CD8-positive, alpha-beta memory T cell (primary cell): ENCODE results near the gene TUBGCP2. TPM values are rescaled to one million over a fixed set of nuclear protein-coding genes. Genes with fewer than 3 reads are reported as not detected.

Experiments
- CTCF ChIA-PET: fragments of 350-600 bp; sonication (Branson Sonifier 250); formaldehyde crosslinking; loops from one replicate; lab custom pipeline; 2021; ENCODE audit warnings: antibody characterized with exemption; lab: Charles Lee
- POLR2A ChIA-PET: fragments of 350-600 bp; sonication (Branson Sonifier 250); formaldehyde crosslinking; loops from one replicate; lab custom pipeline; 2021; ENCODE audit warnings: antibody characterized with exemption; lab: Charles Lee
- DNase-seq, 5 donors: peaks; one replicate each; pipeline versions ENCODE4 v3.0.0 to v3.0.0-alpha.2; 2020 to 2022; ENCODE audit warnings: mixed read lengths in 1 of 5
- H3K27ac ChIP-seq: one replicate; pipeline ENCODE4 v1.7.0; 2013; ENCODE audit warnings: low read depth, mild to moderate bottlenecking, low read length, moderate library complexity
- H3K27me3 ChIP-seq: 2 replicates; pipeline ENCODE4 v1.7.0; 2013; ENCODE audit warnings: low read length, mild to moderate bottlenecking; ENCODE audit not compliant: insufficient read depth, poor library complexity, severe bottlenecking
- H3K36me3 ChIP-seq: 2 replicates; pipeline ENCODE4 v1.7.0; 2013; ENCODE audit warnings: mild to moderate bottlenecking, low read length, moderate library complexity; ENCODE audit not compliant: insufficient read depth
- H3K4me1 ChIP-seq: 2 replicates; pipeline ENCODE4 v1.7.0; 2013; ENCODE audit warnings: mild to moderate bottlenecking, low read length, moderate library complexity; ENCODE audit not compliant: insufficient read depth
- H3K4me3 ChIP-seq: 2 replicates; pipeline ENCODE4 v1.7.0; 2013; ENCODE audit warnings: mild to moderate bottlenecking, low read length
- H3K9me3 ChIP-seq: 2 replicates; pipeline ENCODE4 v1.7.0; 2013; ENCODE audit warnings: mild to moderate bottlenecking, low read length
- H3K27ac Mint-ChIP-seq, 8 donors: one replicate each; pipeline ENCODE4 v1.8.0; 2020 to 2021; ENCODE audit warnings: mixed read lengths in 8 of 8, mild to moderate bottlenecking in 6 of 8, inconsistent platforms in 3 of 8, moderate library complexity in 3 of 8
- H3K27me3 Mint-ChIP-seq, 2 donors: one replicate each; pipeline ENCODE4 v1.8.0; 2020 to 2021; ENCODE audit warnings: mixed read lengths in 2 of 2, mild to moderate bottlenecking in 1 of 2, moderate library complexity in 1 of 2
- H3K36me3 Mint-ChIP-seq, 3 donors: one replicate each; pipeline ENCODE4 v1.8.0; 2020 to 2021; ENCODE audit warnings: mixed read lengths in 3 of 3, inconsistent platforms in 1 of 3, mild to moderate bottlenecking in 1 of 3
- H3K4me1 Mint-ChIP-seq, 3 donors: one replicate each; pipeline ENCODE4 v1.8.0; 2020 to 2021; ENCODE audit warnings: mixed read lengths in 3 of 3, inconsistent platforms in 1 of 3, mild to moderate bottlenecking in 1 of 3
- H3K4me3 Mint-ChIP-seq, 7 donors: one replicate each; pipeline ENCODE4 v1.8.0; 2020 to 2021; ENCODE audit warnings: mixed read lengths in 7 of 7, mild to moderate bottlenecking in 6 of 7, moderate library complexity in 4 of 7, inconsistent platforms in 2 of 7
- H3K9me3 Mint-ChIP-seq, 5 donors: one replicate each; pipeline ENCODE4 v1.8.0; 2020 to 2022; ENCODE audit warnings: mixed read lengths in 5 of 5, mild to moderate bottlenecking in 3 of 5, moderate library complexity in 2 of 5, inconsistent platforms in 1 of 5
- polyA plus RNA-seq: library from polyadenylated mRNA; unstranded; fragments of 300-500 nt; fragmentation: Illumina TruSeq; gene quantifications from one replicate; pipeline ENCODE4 v1.2.3, GENCODE V29; 2021
- total RNA-seq, 2 experiments: library from RNA; stranded (reverse); gene quantifications; one replicate each; pipeline ENCODE4 v1.2.3, GENCODE V29; 2021

The TUBGCP2 gene
- total and polyA plus RNA-seq, 3 experiments from 2014 or later = 39.9 to 68.1 (median 67.9) TPM

DNA sequence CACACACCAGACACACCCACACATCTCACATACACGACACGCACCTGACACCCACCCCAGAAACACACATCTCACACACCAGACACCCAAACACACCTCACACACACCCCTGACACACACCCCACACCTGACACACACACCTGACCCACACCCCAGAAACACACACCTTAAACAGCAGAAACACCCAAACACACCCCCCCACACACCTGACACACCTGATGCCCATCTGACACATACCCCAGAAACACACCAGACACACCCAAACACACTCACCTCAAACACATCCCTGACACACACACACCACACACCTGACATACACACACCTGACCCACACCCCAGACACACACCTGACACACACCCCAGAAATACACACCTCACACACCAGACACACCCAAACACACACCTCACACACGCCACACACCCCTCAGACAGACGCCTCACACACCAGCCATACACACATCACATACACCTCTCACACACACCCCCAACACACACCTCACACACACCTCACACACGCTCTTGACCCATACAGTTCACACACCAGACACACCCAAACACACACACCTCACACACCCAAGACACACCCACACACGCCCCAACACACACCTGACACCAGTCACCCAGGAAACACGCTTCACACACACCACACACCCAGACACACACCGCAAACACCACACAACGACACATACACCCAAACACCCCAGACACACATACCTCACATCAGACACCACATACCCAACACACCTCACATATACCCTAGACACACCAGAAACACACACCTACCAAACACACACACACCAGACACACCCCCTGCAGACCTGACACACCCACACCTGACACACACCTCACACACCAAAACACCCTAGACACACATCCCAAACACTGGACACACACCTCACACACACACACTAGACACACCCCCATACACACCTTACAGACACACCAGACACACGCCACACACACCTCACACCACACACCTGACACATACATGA lies 29.7 kb upstream of the TUBGCP2 start:
- DNase-seq = no peak
- ChIA-PET CTCF (no interaction called here), POLR2A (no interaction called here)
- H3K27ac Mint-ChIP-seq = no peak overlapping the region
- H3K4me1 ChIP-seq = peaks cover 19% of the 10 kb centered on the region
- peaks cover 4 to 12% of the 10 kb centered on the region in 2 donors for H3K27me3 Mint-ChIP-seq
- no peaks in the 10 kb centered on the region for H3K36me3 ChIP-seq
- H3K36me3 Mint-ChIP-seq = peaks cover 0 to 1% (median 1%) of the 10 kb centered on the region in 3 donors
- peaks cover 3% of the 10 kb centered on the region for H3K27me3 ChIP-seq
- no peak overlapping the region for H3K27ac ChIP-seq
- H3K4me1 Mint-ChIP-seq = peaks cover 3 to 4% (median 4%) of the 10 kb centered on the region in 3 donors
- H3K9me3 ChIP-seq = no peaks in the 10 kb centered on the region
- H3K4me3 Mint-ChIP-seq = no peak overlapping the region
- no peaks in the 10 kb centered on the region for H3K9me3 Mint-ChIP-seq
- no peak overlapping the region for H3K4me3 ChIP-seq

DNA sequence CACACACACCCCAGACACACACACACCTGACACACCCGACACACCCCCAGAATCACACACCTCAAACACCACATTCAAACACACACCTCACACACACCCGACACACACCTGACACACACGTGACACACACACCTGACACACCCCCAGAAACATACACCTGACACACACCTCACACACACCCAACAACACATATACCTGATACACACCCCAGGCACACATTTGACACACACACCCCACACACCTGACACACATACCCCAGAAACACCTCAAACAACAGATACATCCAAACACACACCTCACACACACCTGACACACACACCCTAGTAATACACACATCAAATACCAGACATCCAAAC lies 28.7 kb upstream of the TUBGCP2 start:
- H3K4me1 ChIP-seq = peaks cover 19% of the 10 kb centered on the region
- POLR2A ChIA-PET = interaction anchor here (2.5 to 2.8 kb wide), 2 partner anchors 41 to 53 kb away, joined by 10 to 23 read pairs; partner anchors contain the start of gene PAOX
- no peak for DNase-seq
- no peak overlapping the region for H3K4me3 Mint-ChIP-seq
- H3K9me3 Mint-ChIP-seq = no peaks in the 10 kb centered on the region
- peaks cover 3 to 6% of the 10 kb centered on the region in 2 donors for H3K27me3 Mint-ChIP-seq
- peak overlapping the region; percentile 61 for H3K4me3 ChIP-seq
- H3K27me3 ChIP-seq = no peaks in the 10 kb centered on the region
- CTCF ChIA-PET = interaction anchor here (1.9 kb wide), 1 partner anchor 13 kb away, joined by 5 read pairs; no protein-coding TSS in a partner anchor
- no peak overlapping the region for H3K27ac Mint-ChIP-seq
- no peaks in the 10 kb centered on the region for H3K9me3 ChIP-seq
- H3K27ac ChIP-seq = no peak overlapping the region
- H3K36me3 Mint-ChIP-seq = peaks cover 0 to 1% (median 1%) of the 10 kb centered on the region in 3 donors
- no peaks in the 10 kb centered on the region for H3K36me3 ChIP-seq
- peaks cover 3 to 7% (median 4%) of the 10 kb centered on the region in 3 donors for H3K4me1 Mint-ChIP-seq

- Histone ChIP-seq H3K9me3 (no peaks in the 10 kb centered on the region), H3K36me3 (no peaks in the 10 kb centered on the region), H3K4me3 (peak within 1 kb of the TSS; percentile 61), H3K4me1 (peaks cover 19% of the 10 kb centered on the region), H3K27me3 (no peaks in the 10 kb centered on the region), H3K27ac (peak within 1 kb of the TSS; percentile 80)
- Mint-ChIP-seq H3K4me3 (peak within 1 kb of the TSS; percentile 71 to 91 (median 82)), H3K9me3 (no peaks in the 10 kb centered on the region), H3K36me3 (peaks cover 0 to 1% (median under 1%) of the 10 kb centered on the region in 3 donors), H3K27me3 (peaks cover 2 to 3% of the 10 kb centered on the region in 2 donors), H3K4me1 (peaks cover 3 to 7% (median 4%) of the 10 kb centered on the region in 3 donors), H3K27ac (peak within 1 kb of the TSS; percentile 71 to 95 (median 92))
- ChIA-PET POLR2A (interaction anchor here (1.0 to 2.8 kb wide), 4 partner anchors 16 to 58 kb away, joined by 3 to 23 read pairs (median 6); partner anchors contain the start of gene PAOX), CTCF (interaction anchor here (0.6 to 1.9 kb wide), 3 partner anchors 13 to 19 kb away, joined by 3 to 5 read pairs (median 3); no protein-coding TSS in a partner anchor)
- DNase-seq = peak; percentile 84 to 97 (median 91)
These were observed 28.1 kb upstream of the TUBGCP2 start, which contains the start of gene CALY for GRCh38 chr10:133336577-133337369. CALY (minus strand) TSS chr10:133336896; CDS start chr10:133328989, 7,907 bp downstream.

DNA sequence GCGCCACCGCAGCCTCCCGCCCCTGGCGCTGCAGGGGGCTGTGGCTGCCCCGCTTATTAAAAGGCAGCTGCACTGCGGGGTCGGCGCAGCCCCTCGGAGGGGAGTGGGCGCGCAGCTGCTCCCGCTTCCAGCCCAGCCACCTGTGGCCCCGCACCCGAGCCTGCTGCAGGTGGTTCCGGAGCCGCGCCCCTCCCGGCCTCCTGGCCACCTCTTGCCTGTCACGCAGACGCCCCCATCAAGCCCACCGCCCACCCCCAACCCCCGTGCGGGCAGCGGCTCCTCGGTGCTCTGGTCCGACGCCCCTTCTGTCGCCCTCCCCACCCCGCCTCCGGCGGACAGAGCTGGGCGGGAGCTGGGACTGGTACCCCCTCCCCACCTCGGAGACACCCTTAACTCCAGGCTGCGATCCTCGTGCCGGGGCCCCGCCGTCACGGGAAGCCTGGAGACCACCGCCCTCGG lies 27.5 kb upstream of the TUBGCP2 start:
- Histone ChIP-seq H3K27me3 (no peaks in the 10 kb centered on the region), H3K36me3 (no peaks in the 10 kb centered on the region), H3K4me3 (no peak overlapping the region), H3K27ac (peak overlapping the region; percentile 80), H3K4me1 (peaks cover 19% of the 10 kb centered on the region), H3K9me3 (no peaks in the 10 kb centered on the region)
- ChIA-PET POLR2A (interaction anchor here (0.6 to 2.8 kb wide), 5 partner anchors 17 to 58 kb away, joined by 3 to 23 read pairs (median 3); partner anchors contain the start of gene PAOX), CTCF (interaction anchor here (0.9 to 1.9 kb wide), 3 partner anchors 12 to 28 kb away, joined by 3 to 5 read pairs (median 3); no protein-coding TSS in a partner anchor)
- peaks cover 3 to 7% (median 4%) of the 10 kb centered on the region in 3 donors for H3K4me1 Mint-ChIP-seq
- peak overlapping the region in 2 of 8 donors; percentile 14 to 95 for H3K27ac Mint-ChIP-seq
- no peaks in the 10 kb centered on the region for H3K9me3 Mint-ChIP-seq
- H3K27me3 Mint-ChIP-seq = peaks cover 0 to 1% of the 10 kb centered on the region in 2 donors
- H3K4me3 Mint-ChIP-seq = peak overlapping the region in 2 of 7 donors; percentile 32 to 84
- H3K36me3 Mint-ChIP-seq = peaks cover 0 to 1% (median 0%) of the 10 kb centered on the region in 3 donors
- DNase-seq = peak in 1 of 5 donors; percentile 62

DNA sequence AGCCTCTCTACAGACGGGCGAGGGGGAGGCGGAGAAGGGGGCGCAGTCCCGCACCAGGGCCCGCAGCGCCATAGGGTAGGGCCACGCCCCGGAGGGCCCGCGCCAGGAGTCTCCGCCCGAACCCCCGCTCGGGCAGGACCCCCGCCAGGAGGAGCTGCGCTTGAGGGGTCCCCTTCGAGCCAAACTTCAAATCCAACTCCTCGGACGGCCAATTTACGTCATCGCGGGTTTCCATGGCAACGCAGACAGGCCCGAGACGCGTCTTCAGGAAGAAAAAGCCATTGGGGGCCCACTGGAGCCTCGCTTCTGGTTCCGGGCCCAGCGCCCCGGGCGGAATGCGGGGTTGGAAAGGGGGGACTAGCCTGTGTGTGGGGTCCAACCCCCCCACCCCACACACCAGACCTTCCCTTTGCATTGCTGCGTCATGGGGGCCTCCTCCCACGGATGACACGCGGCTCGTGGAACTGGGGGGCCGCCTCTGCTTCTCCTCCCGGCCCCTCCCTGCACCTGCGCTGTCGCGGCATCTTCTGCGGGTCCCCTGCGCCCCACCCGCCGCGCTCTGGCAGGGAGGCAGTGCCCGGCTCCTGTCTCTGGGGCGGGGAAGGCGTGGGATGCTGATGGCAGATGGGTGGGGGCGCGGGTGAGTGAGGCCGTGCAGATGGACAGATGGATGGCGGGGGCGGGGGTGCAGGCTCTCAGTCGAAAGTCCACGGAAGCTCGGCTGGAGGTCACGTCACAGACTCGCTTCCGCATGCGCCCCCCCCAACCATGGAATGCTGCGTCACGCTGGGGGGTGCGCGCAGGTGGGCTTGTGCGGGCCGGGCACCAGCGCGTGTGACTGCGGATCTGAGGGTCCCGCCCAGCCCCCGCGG lies 26.8 kb upstream of the TUBGCP2 start:
- peaks cover 3 to 7% (median 4%) of the 10 kb centered on the region in 3 donors for H3K4me1 Mint-ChIP-seq
- H3K27me3 ChIP-seq = no peaks in the 10 kb centered on the region
- H3K4me3 Mint-ChIP-seq = peak overlapping the region; percentile 71 to 91 (median 82)
- peak overlapping the region; percentile 71 to 95 (median 94) for H3K27ac Mint-ChIP-seq
- peak; percentile 81 to 96 (median 87) for DNase-seq
- no peaks in the 10 kb centered on the region for H3K36me3 ChIP-seq
- POLR2A ChIA-PET = interaction anchor here (0.6 to 2.8 kb wide), 5 partner anchors 18 to 886 kb away, joined by 3 to 23 read pairs (median 3); partner anchors contain the start of gene PAOX
- no peaks in the 10 kb centered on the region for H3K9me3 ChIP-seq
- no peaks in the 10 kb centered on the region for H3K9me3 Mint-ChIP-seq
- peak overlapping the region; percentile 56 for H3K4me3 ChIP-seq
- CTCF ChIA-PET = interaction anchor here (1.1 to 1.9 kb wide), 4 partner anchors 11 to 55 kb away, joined by 3 to 6 read pairs (median 4); no protein-coding TSS in a partner anchor
- peaks cover 19% of the 10 kb centered on the region for H3K4me1 ChIP-seq
- H3K27ac ChIP-seq = peak overlapping the region; percentile 80
- peaks cover 0 to 1% (median 0%) of the 10 kb centered on the region in 3 donors for H3K36me3 Mint-ChIP-seq
- peaks cover 0 to 6% of the 10 kb centered on the region in 2 donors for H3K27me3 Mint-ChIP-seq

DNA sequence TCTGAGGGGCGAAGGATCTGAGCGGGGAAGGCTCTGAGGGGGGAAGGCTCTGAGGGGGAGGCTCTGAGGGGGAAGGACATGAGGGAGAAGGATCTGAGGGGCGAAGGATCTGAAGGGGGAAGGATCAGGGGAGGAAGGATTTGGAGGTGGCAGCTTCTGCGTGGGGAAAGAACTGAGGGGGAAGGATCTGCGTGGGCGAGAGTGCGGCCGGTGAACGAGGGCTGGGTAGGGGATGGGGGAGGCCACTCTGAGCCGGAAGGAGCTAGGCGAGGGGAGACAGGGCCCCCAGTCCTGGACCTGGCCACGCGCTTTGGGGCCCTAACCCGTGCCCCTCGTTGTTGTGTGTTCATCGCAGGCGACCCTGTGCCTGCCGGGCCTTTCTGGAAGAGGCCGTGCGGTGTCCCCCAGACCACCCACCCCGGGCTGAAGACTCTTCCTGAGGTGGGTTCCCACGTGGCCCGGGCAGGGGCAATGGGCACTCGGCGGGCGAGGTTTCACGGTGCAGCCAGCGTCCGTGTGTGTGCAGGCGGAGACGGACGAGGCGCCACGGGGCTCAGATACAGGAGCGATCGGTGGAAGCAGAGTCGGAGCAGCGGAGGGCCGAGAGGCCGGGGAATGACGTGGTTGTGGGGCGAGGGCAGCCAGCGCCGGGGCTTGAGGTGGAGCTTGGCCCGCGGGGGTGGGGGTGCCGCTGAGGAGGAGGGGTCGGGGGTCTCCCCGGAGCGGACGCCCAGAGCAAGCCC lies 26.0 kb upstream of the TUBGCP2 start:
- H3K4me1 Mint-ChIP-seq = peaks cover 5 to 11% (median 8%) of the 10 kb centered on the region in 3 donors
- Histone ChIP-seq H3K9me3 (no peaks in the 10 kb centered on the region), H3K27me3 (no peaks in the 10 kb centered on the region), H3K36me3 (no peaks in the 10 kb centered on the region), H3K4me3 (peak overlapping the region; percentile 56), H3K27ac (peak overlapping the region; percentile 80), H3K4me1 (peaks cover 22% of the 10 kb centered on the region)
- H3K36me3 Mint-ChIP-seq = peaks cover 0 to 1% (median 0%) of the 10 kb centered on the region in 3 donors
- H3K27ac Mint-ChIP-seq = peak overlapping the region; percentile 90 to 95 (median 94)
- DNase-seq = peak in 2 of 5 donors; percentile 20 to 42
- peaks cover 0 to 7% of the 10 kb centered on the region in 2 donors for H3K27me3 Mint-ChIP-seq
- peak overlapping the region; percentile 74 to 86 (median 82) for H3K4me3 Mint-ChIP-seq
- CTCF ChIA-PET = interaction anchor here (1.1 to 1.2 kb wide), 2 partner anchors 22 to 56 kb away, joined by 3 to 6 read pairs; no protein-coding TSS in a partner anchor
- POLR2A ChIA-PET = interaction anchor here (0.6 to 2.8 kb wide), 4 partner anchors 8 to 885 kb away, joined by 3 to 23 read pairs (median 6); partner anchors contain the start of gene PAOX
- H3K9me3 Mint-ChIP-seq = no peaks in the 10 kb centered on the region
